Left ventricle myocardium inferior (tissue), 1 donor: ENCODE results near the gene TNFRSF14. TPM values are rescaled to one million over a fixed set of nuclear protein-coding genes. Genes with fewer than 3 reads are reported as not detected.

ENCODE experiments used
- DNase-seq: peaks from one replicate; pipeline ENCODE4 v3.0.0-alpha.2; 2020
- H3K27ac ChIP-seq: fragments of 200-600 bp; replicated peaks from 2 replicates; pipeline ENCODE4 v1.8.0; 2021
- H3K27me3 ChIP-seq: fragments of 200-600 bp; 2 replicates; pipeline ENCODE4 v1.8.0; 2021; ENCODE audit warnings: low read depth
- H3K36me3 ChIP-seq: fragments of 200-600 bp; 2 replicates; pipeline ENCODE4 v1.8.0; 2021
- H3K4me1 ChIP-seq: fragments of 200-600 bp; 2 replicates; pipeline ENCODE4 v1.8.0; 2021
- H3K4me3 ChIP-seq: fragments of 200-600 bp; 2 replicates; pipeline ENCODE4 v1.8.0; 2021; ENCODE audit warnings: mild to moderate bottlenecking, moderate library complexity
- H3K9me3 ChIP-seq: fragments of 200-600 bp; replicated peaks from 2 replicates; pipeline ENCODE4 v1.8.0; 2021
- intact Hi-C: fragments of 100-400 bp; cut with micrococcal nuclease; formaldehyde crosslinking; loops from one replicate; pipeline ENCODE4 v1.11.0; 2022
- total RNA-seq: library from RNA; stranded (reverse); fragmentation: NEBNext Ultra II Directional; extraction: Animal tissue kit (Norgen Biotek cat#: 25700); gene quantifications from one replicate; pipeline ENCODE4 v1.2.1, GENCODE V29; 2021
- TF ChIP-seq, protein P1 (sequence below): fragments of 200-600 bp; IDR thresholded peaks from 2 replicates; pipeline ENCODE4 v1.8.0; 2021; ENCODE audit warnings: antibody characterized with exemption, mild to moderate bottlenecking, borderline replicate concordance
- donor health status: DM: no; HTN: yes; CAD: no; lungs with severe emphysema.

Gene TNFRSF14
- total RNA-seq, 1 donor from 2014 or later, result 13.7 TPM

- H3K4me1 ChIP-seq, result peaks cover 81% of the 10 kb centered on the region
- H3K4me3 ChIP-seq, result peak overlapping the region; percentile 23
- H3K27ac ChIP-seq, result peak overlapping the region; percentile 92
- H3K36me3 ChIP-seq, result no peaks in the 10 kb centered on the region
- intact Hi-C loops, result no loop called here
- H3K9me3 ChIP-seq, result no peaks in the 10 kb centered on the region
- TF ChIP-seq, protein P1, sequence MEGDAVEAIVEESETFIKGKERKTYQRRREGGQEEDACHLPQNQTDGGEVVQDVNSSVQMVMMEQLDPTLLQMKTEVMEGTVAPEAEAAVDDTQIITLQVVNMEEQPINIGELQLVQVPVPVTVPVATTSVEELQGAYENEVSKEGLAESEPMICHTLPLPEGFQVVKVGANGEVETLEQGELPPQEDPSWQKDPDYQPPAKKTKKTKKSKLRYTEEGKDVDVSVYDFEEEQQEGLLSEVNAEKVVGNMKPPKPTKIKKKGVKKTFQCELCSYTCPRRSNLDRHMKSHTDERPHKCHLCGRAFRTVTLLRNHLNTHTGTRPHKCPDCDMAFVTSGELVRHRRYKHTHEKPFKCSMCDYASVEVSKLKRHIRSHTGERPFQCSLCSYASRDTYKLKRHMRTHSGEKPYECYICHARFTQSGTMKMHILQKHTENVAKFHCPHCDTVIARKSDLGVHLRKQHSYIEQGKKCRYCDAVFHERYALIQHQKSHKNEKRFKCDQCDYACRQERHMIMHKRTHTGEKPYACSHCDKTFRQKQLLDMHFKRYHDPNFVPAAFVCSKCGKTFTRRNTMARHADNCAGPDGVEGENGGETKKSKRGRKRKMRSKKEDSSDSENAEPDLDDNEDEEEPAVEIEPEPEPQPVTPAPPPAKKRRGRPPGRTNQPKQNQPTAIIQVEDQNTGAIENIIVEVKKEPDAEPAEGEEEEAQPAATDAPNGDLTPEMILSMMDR, result no peak
- peaks cover 20% of the 10 kb centered on the region for H3K27me3 ChIP-seq
- DNase-seq, result no peak
Observed at GRCh38 chr1:2527556-2527860, 28.7 kb upstream of the TNFRSF14 start.

DNA sequence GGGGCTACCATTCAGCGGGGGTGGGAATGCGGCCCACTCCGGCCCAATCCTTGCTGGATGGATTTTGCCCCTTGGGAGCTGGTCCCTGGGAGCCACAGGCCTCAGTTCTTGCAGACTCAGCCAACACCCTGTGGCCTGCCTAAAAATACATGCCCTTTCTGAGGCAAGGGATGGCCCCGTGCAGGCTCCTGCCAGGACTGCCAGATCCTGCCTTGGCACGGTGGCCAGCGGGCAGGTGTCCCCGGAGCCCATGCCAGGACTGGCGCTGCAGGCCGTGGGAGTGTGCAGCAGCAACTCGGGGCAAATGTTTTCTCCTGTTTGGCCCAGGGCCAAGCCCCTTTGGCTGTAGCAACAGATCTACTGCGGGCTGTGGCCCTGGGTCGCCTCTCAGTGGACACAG lies 28.2 kb upstream of the TNFRSF14 start:
- peaks cover 20% of the 10 kb centered on the region for H3K27me3 ChIP-seq
- H3K4me3 ChIP-seq, result peak overlapping the region; percentile 70
- peaks cover 80% of the 10 kb centered on the region for H3K4me1 ChIP-seq
- no peaks in the 10 kb centered on the region for H3K9me3 ChIP-seq
- peak; percentile 82 for DNase-seq
- H3K27ac ChIP-seq, result peak overlapping the region; percentile 92
- TF ChIP-seq, protein P1, result no peak
- intact Hi-C loops, result no loop called here
- H3K36me3 ChIP-seq, result no peaks in the 10 kb centered on the region

DNA sequence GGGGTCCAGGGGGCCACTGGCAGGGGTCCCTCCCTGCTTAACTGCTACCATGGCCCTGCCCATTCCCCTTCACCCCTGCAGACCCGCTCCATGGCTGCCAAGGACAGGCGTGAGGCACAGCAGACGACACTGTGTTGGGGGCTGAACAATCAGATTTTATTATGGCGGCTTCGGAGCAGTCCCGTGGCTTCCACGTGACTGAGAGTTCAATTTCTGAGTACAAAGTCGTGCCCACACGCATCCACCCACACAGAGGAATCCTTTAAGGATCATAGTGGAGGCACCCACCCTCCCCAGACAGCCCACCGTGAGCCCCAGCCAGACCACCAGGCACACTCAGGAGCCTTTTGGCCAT lies 27.6 kb upstream of the TNFRSF14 start:
- intact Hi-C loops, result no loop called here
- no peak for DNase-seq
- H3K4me3 ChIP-seq, result peak overlapping the region; percentile 70

DNA sequence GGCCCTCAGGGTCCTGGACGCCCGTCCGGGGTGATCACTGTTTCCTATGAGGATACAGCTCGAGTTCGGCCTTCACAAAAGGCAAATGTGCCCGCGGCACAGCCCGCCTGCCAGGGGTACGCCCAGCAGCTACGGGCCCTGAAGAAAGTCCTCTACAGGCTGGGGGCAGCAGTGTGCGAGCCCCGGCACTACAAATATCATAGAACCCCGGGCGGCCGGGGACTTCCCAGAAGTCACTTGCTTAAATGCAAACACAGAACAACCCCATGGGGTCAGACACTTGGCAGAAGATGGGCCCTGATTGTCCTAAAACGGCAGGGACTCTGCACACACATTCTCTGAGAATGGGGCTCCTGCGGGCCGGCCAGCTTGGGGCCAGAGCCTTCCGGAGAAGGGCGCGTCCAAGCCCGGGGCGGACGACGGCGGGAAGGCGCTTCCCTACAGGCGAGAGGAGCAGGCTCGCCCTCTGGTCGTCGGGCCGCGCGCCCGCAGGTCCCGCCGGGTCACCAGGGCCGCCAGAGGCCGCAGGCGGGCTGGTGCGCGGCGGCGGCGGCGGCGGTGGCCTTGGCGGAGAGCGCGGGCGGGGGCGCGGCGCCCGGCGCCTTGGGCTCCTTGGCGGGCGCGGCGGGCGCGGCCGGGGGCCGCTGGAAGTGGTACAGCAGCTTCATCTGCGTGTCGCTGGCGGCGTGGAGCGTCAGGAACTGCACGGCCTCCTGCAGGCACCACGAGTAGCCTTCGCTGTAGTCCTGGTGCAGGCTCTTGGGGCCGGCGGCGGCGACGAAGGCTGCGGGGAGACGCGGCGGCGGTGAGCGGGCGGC lies 27.0 kb upstream of the TNFRSF14 start:
- intact Hi-C loops, result no loop called here
- no peaks in the 10 kb centered on the region for H3K9me3 ChIP-seq
- no peak for DNase-seq
- H3K36me3 ChIP-seq, result no peaks in the 10 kb centered on the region
- H3K27me3 ChIP-seq, result peaks cover 25% of the 10 kb centered on the region
- peak overlapping the region; percentile 70 for H3K4me3 ChIP-seq
- peak overlapping the region; percentile 92 for H3K27ac ChIP-seq
- H3K4me1 ChIP-seq, result peaks cover 69% of the 10 kb centered on the region
- TF ChIP-seq, protein P1, result peak; percentile 19

More for the DNA sequence above, 27.6 kb upstream of the TNFRSF14 start:
- Histone ChIP-seq H3K9me3 (no peaks in the 10 kb centered on the region), H3K27me3 (peaks cover 20% of the 10 kb centered on the region), H3K27ac (peak overlapping the region; percentile 92), H3K4me1 (peaks cover 74% of the 10 kb centered on the region), H3K36me3 (no peaks in the 10 kb centered on the region)
- TF ChIP-seq, protein P1, result no peak

- intact Hi-C loops, result no loop called here
- peak within 1 kb of the TSS; percentile 92 for H3K27ac ChIP-seq
- H3K4me1 ChIP-seq, result peaks cover 69% of the 10 kb centered on the region
- peaks cover 33% of the 10 kb centered on the region for H3K27me3 ChIP-seq
- H3K4me3 ChIP-seq, result peak within 1 kb of the TSS; percentile 70
- DNase-seq, result peak; percentile 50
- no peaks in the 10 kb centered on the region for H3K9me3 ChIP-seq
- no peaks in the 10 kb centered on the region for H3K36me3 ChIP-seq
- TF ChIP-seq, protein P1, result no peak
Observed at GRCh38 chr1:2529784-2530512, 26.2 kb upstream of the TNFRSF14 start, which contains the start of gene HES5. Gene HES5, minus strand, starts transcription at chr1:2530263. Its CDS starts 99 bp downstream, at chr1:2530164.
